Raji (cell line): ENCODE results near the gene LDLRAD3.

Source experiments
- POLR2A ChIP-seq: IDR thresholded peaks from 2 replicates; pipeline ENCODE4 v1.6.1; 2011; ENCODE audit warnings: low read depth, low read length, control low read depth; ENCODE audit not compliant: insufficient read depth

LDLRAD3 gene

DNA sequence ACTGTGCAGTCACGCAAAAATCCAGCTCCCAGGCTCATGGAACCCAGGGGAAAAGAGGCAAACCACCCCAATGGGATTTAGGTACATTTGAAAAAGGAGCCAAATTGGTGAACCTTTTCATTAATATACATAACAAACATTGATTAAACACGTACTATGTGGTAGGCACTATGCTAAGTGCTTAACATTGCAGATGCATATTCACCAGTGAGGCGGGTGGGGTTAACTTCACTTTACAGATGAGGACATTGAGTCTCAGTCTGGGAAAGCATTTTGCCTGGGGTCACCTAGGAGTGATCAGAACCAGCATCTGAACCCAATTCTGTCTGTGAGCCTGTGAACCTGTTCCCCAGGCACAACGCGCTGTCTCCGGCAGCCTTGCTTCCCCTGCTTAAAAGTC, 199.0 kb downstream of the LDLRAD3 start:
- TF ChIP-seq POLR2A: no peak

- TF ChIP-seq POLR2A: no peak
Measured at GRCh38 chr11:36146437-36146836, 202.6 kb downstream of the LDLRAD3 start.

DNA sequence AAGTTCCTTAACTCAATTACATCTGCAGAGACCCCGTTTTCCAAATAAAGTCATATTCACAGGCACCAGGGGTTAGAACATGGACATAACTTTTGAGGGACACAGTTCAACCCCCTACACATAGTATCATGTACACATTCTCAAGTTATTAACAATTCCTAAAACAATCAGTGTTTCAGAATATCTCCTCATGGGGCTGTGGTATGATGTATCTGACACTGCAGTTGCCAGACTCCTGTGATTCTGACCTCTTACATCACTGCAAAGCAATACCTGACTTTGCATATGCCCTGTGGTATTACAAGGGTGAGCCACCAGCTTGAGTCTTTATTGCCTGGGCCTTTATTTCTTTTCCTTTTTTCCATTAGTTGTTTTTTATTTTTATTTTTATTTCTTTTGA, 203.6 kb downstream of the LDLRAD3 start:
- no peak for TF ChIP-seq POLR2A

DNA sequence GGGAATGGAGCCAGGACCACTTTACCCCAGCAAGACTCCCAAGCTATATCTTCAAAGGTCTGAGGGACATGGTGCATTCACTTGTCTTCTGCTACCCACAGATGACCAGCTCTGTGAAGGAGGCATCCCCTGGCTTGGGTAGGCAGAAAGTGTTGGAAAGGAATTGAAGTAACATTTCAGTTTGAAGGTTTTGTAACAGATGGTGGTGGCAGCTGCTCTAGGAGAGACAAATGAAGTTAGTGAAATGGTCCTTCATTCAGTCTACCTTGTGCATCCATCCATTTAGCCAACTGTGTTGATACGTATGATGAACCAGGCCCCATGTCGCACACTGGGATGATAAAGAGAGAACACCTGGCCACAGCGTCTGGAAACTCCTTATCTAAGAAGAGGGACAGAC, 204.8 kb downstream of the LDLRAD3 start:
- no peak for TF ChIP-seq POLR2A

GRCh38 chr11:36149538-36150242, 205.8 kb downstream of the LDLRAD3 start:
- TF ChIP-seq POLR2A: no peak

GRCh38 chr11:36150986-36151385, 207.1 kb downstream of the LDLRAD3 start:
- TF ChIP-seq POLR2A: no peak

DNA sequence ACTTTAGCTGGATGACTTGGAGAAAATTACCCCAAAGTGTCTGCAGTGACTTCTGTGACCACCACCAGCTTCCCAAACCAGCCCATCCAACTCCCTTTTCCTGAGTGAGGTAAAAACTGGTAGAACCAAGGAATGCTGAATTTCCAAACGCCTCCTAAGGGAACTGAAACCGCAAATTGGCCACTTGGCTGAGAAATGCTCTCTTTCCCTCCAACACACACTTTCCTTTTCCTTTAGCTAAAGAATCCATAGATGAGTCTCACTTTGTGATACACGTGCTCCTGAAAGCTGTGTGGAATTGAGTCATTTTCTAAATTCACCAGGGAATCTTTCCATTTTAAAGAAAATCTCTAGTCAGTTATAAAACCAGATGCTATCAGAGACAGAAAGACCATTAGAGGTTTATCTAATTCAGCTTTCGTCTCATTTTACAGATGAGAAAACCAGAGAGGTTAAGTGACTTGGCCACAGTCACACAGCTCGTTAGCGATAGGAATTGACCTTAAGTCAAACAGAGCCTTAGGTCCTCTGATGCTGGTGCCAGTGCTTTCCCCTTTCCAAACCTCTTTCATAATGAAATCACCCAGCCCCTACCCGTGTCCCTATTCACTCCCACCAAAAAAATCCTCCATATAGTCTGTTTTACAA, 208.2 kb downstream of the LDLRAD3 start:
- no peak for TF ChIP-seq POLR2A

GRCh38 chr11:36153551-36153950, 209.7 kb downstream of the LDLRAD3 start:
- TF ChIP-seq POLR2A: no peak

GRCh38 chr11:36155124-36155561, 211.3 kb downstream of the LDLRAD3 start:
- TF ChIP-seq POLR2A: no peak

GRCh38 chr11:36155770-36156160, 211.9 kb downstream of the LDLRAD3 start:
- no peak for TF ChIP-seq POLR2A

DNA sequence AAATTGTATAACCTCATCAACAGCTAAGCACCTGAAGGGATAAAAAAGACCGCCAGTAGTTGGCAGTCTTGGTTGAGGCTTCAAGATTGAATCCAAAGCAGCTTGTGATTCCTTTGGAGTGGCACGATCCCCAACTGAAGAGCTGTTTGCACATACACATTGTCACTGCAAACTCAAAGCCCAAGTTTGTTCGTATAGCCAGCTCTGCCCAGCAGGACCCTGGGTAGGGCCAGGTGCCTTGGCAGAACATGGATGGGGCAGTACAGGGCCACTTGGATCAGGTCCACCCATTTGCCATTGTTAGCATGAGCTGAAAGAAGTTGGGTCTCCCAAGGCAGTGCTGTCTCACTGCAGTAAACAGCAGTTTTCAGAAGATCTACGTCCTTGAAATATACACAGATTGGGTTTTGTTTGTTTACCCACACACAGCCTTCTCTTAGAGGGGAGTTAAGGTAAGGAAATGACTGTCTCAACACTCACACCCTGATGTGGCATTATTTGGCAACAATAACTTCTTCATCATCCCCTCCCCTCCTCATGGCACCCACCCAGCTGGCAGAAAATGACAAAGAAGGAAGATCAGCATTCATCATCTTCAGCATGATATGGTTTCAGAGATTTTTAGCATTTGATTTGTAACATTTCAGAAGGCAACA, 212.4 kb downstream of the LDLRAD3 start:
- no peak for TF ChIP-seq POLR2A

GRCh38 chr11:36156817-36157519, 213.1 kb downstream of the LDLRAD3 start:
- no peak for TF ChIP-seq POLR2A

DNA sequence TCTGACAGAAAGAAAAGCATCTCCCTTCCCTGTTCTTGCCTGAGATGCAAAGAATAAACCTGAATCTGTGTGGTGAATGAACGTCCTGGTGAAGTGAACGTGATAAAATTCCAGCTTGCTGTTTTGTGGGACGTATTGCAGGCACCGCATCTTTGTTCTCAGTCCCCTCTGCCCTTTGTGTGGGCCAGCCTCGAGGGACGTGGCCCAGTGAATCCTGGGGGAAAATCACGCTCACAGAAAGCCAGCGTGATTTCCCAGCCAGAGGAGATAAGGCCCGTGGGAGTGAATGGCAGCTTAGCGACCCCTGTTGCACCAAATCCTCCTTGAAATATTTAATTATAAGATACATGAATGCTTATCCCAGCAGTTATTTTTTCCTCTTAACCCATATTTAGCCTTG, 216.2 kb downstream of the LDLRAD3 start:
- TF ChIP-seq POLR2A: no peak

DNA sequence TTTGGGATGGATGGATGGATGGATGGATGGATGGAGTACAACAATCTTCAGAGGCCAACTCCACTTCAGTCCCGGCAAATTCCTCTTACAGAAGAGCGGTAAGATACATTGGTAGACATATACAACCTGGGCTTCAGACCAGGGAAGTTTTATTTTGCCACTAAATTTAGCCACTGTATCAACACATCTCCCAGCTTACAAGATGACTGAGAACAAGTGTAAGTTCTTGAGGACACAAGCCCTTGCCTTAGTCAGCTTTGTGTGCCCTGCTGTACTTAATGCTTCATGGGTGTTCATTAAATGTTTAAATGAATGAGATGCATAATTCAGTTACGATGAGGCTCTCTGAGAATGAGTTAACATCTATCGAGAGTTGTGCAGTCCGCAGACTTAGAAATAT, 217.7 kb downstream of the LDLRAD3 start:
- no peak for TF ChIP-seq POLR2A

DNA sequence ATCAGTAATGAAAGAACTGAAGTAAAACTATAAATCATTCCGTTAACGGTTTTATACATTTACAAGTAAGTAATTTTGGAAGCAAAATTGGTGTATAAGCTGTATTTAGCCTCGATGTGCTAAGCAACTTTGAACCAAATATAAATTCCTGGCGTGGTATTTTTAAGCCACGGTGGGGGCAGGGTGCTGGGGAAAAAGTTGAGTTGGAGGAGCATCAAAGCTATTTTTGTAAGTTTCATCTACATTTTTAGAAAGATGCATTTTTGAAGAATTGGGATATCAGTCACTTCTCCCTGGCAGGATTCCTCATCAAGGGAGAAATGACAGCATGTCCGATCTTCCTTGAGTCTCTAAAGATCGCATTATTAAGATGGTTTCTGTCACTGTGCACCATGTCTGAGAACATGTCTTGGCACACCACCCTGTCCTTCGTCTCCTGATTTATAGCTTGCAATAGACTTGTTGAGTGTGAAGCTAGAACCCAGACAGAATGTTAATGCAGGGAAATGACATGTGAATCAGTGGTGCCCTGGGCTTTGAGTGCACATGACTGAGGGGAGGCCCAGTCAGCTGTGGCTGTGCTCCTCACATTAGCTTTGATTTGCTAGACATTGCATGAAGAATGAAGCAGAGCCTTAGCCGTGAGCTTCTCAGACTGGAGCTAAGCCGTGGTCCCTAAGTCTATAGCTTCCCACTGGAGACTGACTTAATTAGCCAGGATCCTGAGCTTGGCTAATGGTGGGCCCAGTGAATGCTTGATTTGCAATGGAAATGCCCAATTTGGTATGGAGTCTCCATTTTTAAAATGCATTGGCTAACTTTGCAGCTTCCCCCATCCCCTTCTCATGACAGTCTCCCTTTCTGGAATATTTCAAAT, 218.4 kb downstream of the LDLRAD3 start:
- TF ChIP-seq POLR2A: no peak

- no peak for TF ChIP-seq POLR2A
Measured at GRCh38 chr11:36162883-36163434, 219.1 kb downstream of the LDLRAD3 start.
